Spleen (tissue), 11 donors: ENCODE measurements around the gene CACNA2D1. TPM values are rescaled to one million over a fixed set of nuclear protein-coding genes. Genes with fewer than 3 reads are reported as not detected.

Experiments
- DNase-seq: peaks from one replicate; pipeline ENCODE4 v3.0.0-alpha.2; 2020
- H3K27ac ChIP-seq, 8 donors: fragments of 200-600 bp; sonication (generic) in 7 of 8; 1 replicate in 4 of 8; 2 replicates in 4 of 8; pipeline versions ENCODE4 v1.5.0 to v1.8.0; 2016 to 2021; ENCODE audit warnings: inconsistent platforms in 4 of 8, mild to moderate bottlenecking in 4 of 8, moderate library complexity in 1 of 8
- H3K27me3 ChIP-seq, 7 donors: fragments of 200-600 bp; sonication (generic) in 6 of 7; replicated peaks in 1 of 7; 1 replicate in 4 of 7; 2 replicates in 3 of 7; pipeline versions ENCODE4 v1.5.0 to v1.8.0; 2016 to 2021; ENCODE audit warnings: inconsistent platforms in 3 of 7, mild to moderate bottlenecking in 1 of 7
- H3K36me3 ChIP-seq, 6 donors: fragments of 200-600 bp; sonication (generic) in 5 of 6; 1 replicate in 4 of 6; 2 replicates in 2 of 6; pipeline versions ENCODE4 v1.5.0 to v1.8.0; 2016 to 2021; ENCODE audit warnings: inconsistent platforms in 2 of 6
- H3K4me1 ChIP-seq, 6 donors: fragments of 200-600 bp; sonication (generic) in 5 of 6; 1 replicate in 3 of 6; 2 replicates in 3 of 6; pipeline versions ENCODE4 v1.5.0 to v1.8.0; 2016 to 2021; ENCODE audit warnings: inconsistent platforms in 3 of 6
- H3K4me3 ChIP-seq, 8 donors: fragments of 200-600 bp; sonication (generic) in 7 of 8; 1 replicate in 4 of 8; 2 replicates in 4 of 8; pipeline versions ENCODE4 v1.5.0 to v1.8.0; 2016 to 2021; ENCODE audit warnings: inconsistent platforms in 4 of 8, mild to moderate bottlenecking in 4 of 8, moderate library complexity in 2 of 8
- H3K9me3 ChIP-seq, 8 donors: fragments of 200-600 bp; sonication (generic) in 7 of 8; 1 replicate in 4 of 8; 2 replicates in 4 of 8; pipeline versions ENCODE4 v1.5.0 to v1.8.0; 2016 to 2021; ENCODE audit warnings: inconsistent platforms in 4 of 8
- CTCF ChIP-seq, 11 experiments: fragments of 200-600 bp in 7 of 11; fragments of 450-650 bp in 4 of 11; sonication (generic) in 4 of 11; IDR thresholded peaks in 8 of 11; conservative IDR thresholded peaks in 3 of 11; 1 replicate in 7 of 11; 2 replicates in 4 of 11; pipeline versions ENCODE4 v1.4.0 to v1.8.0; 2016 to 2021; ENCODE audit warnings: antibody characterized with exemption in 11 of 11, inconsistent platforms in 4 of 11, mild to moderate bottlenecking in 1 of 11
- POLR2A ChIP-seq, 3 donors: fragments of 450-650 bp; IDR thresholded peaks; one replicate each; pipeline ENCODE4 v1.5.1; 2017; ENCODE audit warnings: antibody characterized with exemption in 3 of 3, mild to moderate bottlenecking in 1 of 3
- POLR2AphosphoS5 ChIP-seq, 3 donors: sonication (generic); formaldehyde crosslinking; IDR thresholded peaks; one replicate each; pipeline ENCODE4 v1.5.1; 2017; ENCODE audit warnings: antibody characterized with exemption in 3 of 3
- WGBS, 5 donors: extraction: QIAGEN DNeasy Blood & Tissue Kit in 3 of 5; methylation state at CpG; one replicate each; pipeline versions ENCODE4 v1.1.5 to v1.1.7; 2013 to 2018; 5-methylcytosine and 5-hydroxymethylcytosine counted together
- intact Hi-C: fragments of 100-400 bp; cut with DNase I; formaldehyde crosslinking; loops from one replicate; pipeline ENCODE4 v1.15.0; 2023; ENCODE audit warnings: low total_unique reads
- polyA plus RNA-seq, 3 donors: library from polyadenylated mRNA; stranded (reverse); fragments of 200-250 nt; gene quantifications; one replicate each; pipeline ENCODE4 v1.2.1, GENCODE V29; 2013
- total RNA-seq, 7 donors: library from RNA; depleted of rRNA in 3 of 7; stranded (reverse); fragments of >200 nt in 3 of 7; fragmentation: NEBNext Ultra II Directional in 4 of 7; extraction: Animal tissue kit (Norgen Biotek cat#: 25700) in 4 of 7; gene quantifications; one replicate each; pipeline versions ENCODE4 v1.1.0 to v1.2.1, GENCODE V29; 2016 to 2021
- donor health status: healthy with polysubstance abuse.
- donor health status: DM: no; HTN: no; CAD: no; lungs with moderate emphysema.
- donor health status: DM: no; HTN: no; CAD: no.
- donor health status: Bipolar disorder and iron deficiency.
- donor health status: healthy.
- donor health status: DM: no; HTN: no; CAD: no.
- donor health status: DM: yes; HTN: yes; CAD: no.

Gene CACNA2D1
- total and polyA plus RNA-seq, 10 donors: 1.7 to 24.0 (median 15.2) TPM

DNA sequence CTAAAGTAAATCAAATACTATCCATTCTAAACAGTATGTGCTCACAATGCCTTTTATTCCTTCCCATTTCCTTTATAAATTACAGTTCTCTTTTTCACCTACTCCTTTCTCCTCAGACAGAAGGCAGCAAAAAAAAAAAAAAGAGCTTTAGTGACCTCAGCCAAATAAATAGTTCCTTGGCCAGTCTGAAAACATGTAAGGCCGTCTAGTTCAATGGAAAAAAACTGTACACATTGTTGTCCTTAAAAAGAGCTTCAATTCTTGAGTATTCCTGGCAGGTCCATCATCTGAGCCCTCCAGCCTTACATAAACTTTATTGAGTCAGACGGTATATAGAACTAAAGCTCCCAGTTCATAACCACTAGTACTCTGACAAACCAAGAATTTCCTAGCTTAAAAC is 185.4 kb downstream of the CACNA2D1 start:
- 70 to 84% (median 79%) methylated on average over 2 of the region's 2 CpGs for WGBS, 5 donors
- no peaks in the 10 kb centered on the region for H3K9me3 ChIP-seq
- no peaks in the 10 kb centered on the region for H3K4me1 ChIP-seq
- intact Hi-C loops: no loop called here
- no peak overlapping the region for H3K4me3 ChIP-seq
- no peak for TF ChIP-seq CTCF (IDR thresholded peaks at IDR 0.05 in 8 of 11, conservative IDR thresholded peaks at IDR 0.05 in 3 of 11)
- TF ChIP-seq POLR2A (IDR thresholded peaks at IDR 0.05): no peak
- H3K27ac ChIP-seq: no peak overlapping the region
- no peaks in the 10 kb centered on the region for H3K27me3 ChIP-seq
- DNase-seq: no peak
- no peaks in the 10 kb centered on the region for H3K36me3 ChIP-seq

GRCh38 chr7:82257118-82257695 is 186.4 kb downstream of the CACNA2D1 start:
- WGBS, 5 donors: 78 to 96% (median 90%) methylated on average over 2 of the region's 2 CpGs
- Histone ChIP-seq H3K4me3 (no peak overlapping the region), H3K4me1 (no peaks in the 10 kb centered on the region), H3K27ac (no peak overlapping the region), H3K9me3 (no peaks in the 10 kb centered on the region), H3K36me3 (no peaks in the 10 kb centered on the region), H3K27me3 (no peaks in the 10 kb centered on the region)
- DNase-seq: no peak
- no peak for TF ChIP-seq POLR2A (IDR thresholded peaks at IDR 0.05)
- intact Hi-C loops: no loop called here

- 73 to 90% (median 80%) methylated on average over 3 of the region's 3 CpGs for WGBS, 5 donors
These were observed 187.9 kb downstream of the CACNA2D1 start for GRCh38 chr7:82255706-82256105.

GRCh38 chr7:82250598-82250997 is 193.0 kb downstream of the CACNA2D1 start:
- H3K4me1 ChIP-seq: no peaks in the 10 kb centered on the region
- intact Hi-C loops: no loop called here

More at GRCh38 chr7:82255706-82256105, 187.9 kb downstream of the CACNA2D1 start:
- H3K4me1 ChIP-seq: no peaks in the 10 kb centered on the region
- H3K27ac ChIP-seq: no peak overlapping the region
- no peak overlapping the region for H3K4me3 ChIP-seq
- no peaks in the 10 kb centered on the region for H3K9me3 ChIP-seq
- no peaks in the 10 kb centered on the region for H3K36me3 ChIP-seq
- no peak for DNase-seq
- intact Hi-C loops: no loop called here
- H3K27me3 ChIP-seq: no peaks in the 10 kb centered on the region
- no peak for TF ChIP-seq POLR2AphosphoS5 (IDR thresholded peaks at IDR 0.05)

GRCh38 chr7:82249979-82250378 is 193.6 kb downstream of the CACNA2D1 start:
- Histone ChIP-seq H3K9me3 (no peaks in the 10 kb centered on the region), H3K36me3 (no peaks in the 10 kb centered on the region), H3K4me3 (no peak overlapping the region), H3K27me3 (no peaks in the 10 kb centered on the region), H3K4me1 (no peaks in the 10 kb centered on the region), H3K27ac (no peak overlapping the region)
- no peak for TF ChIP-seq CTCF (IDR thresholded peaks at IDR 0.05 in 8 of 11, conservative IDR thresholded peaks at IDR 0.05 in 3 of 11)
- no peak for TF ChIP-seq POLR2AphosphoS5 (IDR thresholded peaks at IDR 0.05)
- no peak for TF ChIP-seq POLR2A (IDR thresholded peaks at IDR 0.05)
- no peak for DNase-seq
- WGBS, 5 donors: 72 to 93% (median 77%) methylated on average over 2 of the region's 2 CpGs
- intact Hi-C loops: no loop called here

More at GRCh38 chr7:82250598-82250997, 193.0 kb downstream of the CACNA2D1 start:
- Histone ChIP-seq H3K36me3 (no peaks in the 10 kb centered on the region), H3K27me3 (no peaks in the 10 kb centered on the region), H3K4me3 (no peak overlapping the region), H3K9me3 (no peaks in the 10 kb centered on the region), H3K27ac (no peak overlapping the region)
- TF ChIP-seq CTCF (IDR thresholded peaks at IDR 0.05 in 8 of 11, conservative IDR thresholded peaks at IDR 0.05 in 3 of 11): no peak
- no peak for TF ChIP-seq POLR2A (IDR thresholded peaks at IDR 0.05)
- TF ChIP-seq POLR2AphosphoS5 (IDR thresholded peaks at IDR 0.05): no peak
- DNase-seq: no peak
